Uterus (tissue), 4 donors: ENCODE measurements around the gene MRPS6. TPM values are rescaled to one million over a fixed set of nuclear protein-coding genes. Genes with fewer than 3 reads are reported as not detected.

ENCODE experiments used
- DNase-seq, 2 donors: peaks; one replicate each; pipeline ENCODE4 v3.0.0-alpha.2; 2019 to 2020
- H3K27ac ChIP-seq, 2 donors: fragments of 200-600 bp; sonication (generic); 1 replicate in 1 of 2; 2 replicates in 1 of 2; pipeline ENCODE4 v1.5.1; 2016 to 2018
- H3K27me3 ChIP-seq, 2 donors: fragments of 200-600 bp; sonication (generic); one replicate each; pipeline ENCODE4 v1.5.1; 2018 to 2019; ENCODE audit warnings: control low read depth in 1 of 2
- H3K36me3 ChIP-seq, 2 donors: fragments of 200-600 bp; sonication (generic); one replicate each; pipeline ENCODE4 v1.5.1; 2019; ENCODE audit warnings: control low read depth in 1 of 2
- H3K4me1 ChIP-seq, 2 donors: fragments of 200-600 bp; sonication (generic); one replicate each; pipeline ENCODE4 v1.5.1; 2018 to 2019; ENCODE audit warnings: control low read depth in 1 of 2
- H3K4me3 ChIP-seq, 2 donors: fragments of 200-600 bp; sonication (generic); 1 replicate in 1 of 2; 2 replicates in 1 of 2; pipeline ENCODE4 v1.5.1; 2018 to 2019; ENCODE audit warnings: mild to moderate bottlenecking in 1 of 2
- H3K9me3 ChIP-seq, 2 donors: fragments of 200-600 bp; sonication (generic); one replicate each; pipeline ENCODE4 v1.5.1; 2019; ENCODE audit warnings: control low read depth in 1 of 2
- CTCF ChIP-seq, 4 experiments: fragments of 200-600 bp in 2 of 4; fragments of 450-650 bp in 2 of 4; sonication (generic) in 2 of 4; IDR thresholded peaks; one replicate each; pipeline ENCODE4 v1.5.1; 2016 to 2019; ENCODE audit warnings: antibody characterized with exemption in 4 of 4, mild to moderate bottlenecking in 2 of 4, moderate library complexity in 1 of 4
- POLR2A ChIP-seq, 2 donors: fragments of 450-650 bp; IDR thresholded peaks; one replicate each; pipeline ENCODE4 v1.6.1; 2016; ENCODE audit warnings: antibody characterized with exemption in 2 of 2, mild to moderate bottlenecking in 1 of 2, moderate library complexity in 1 of 2
- intact Hi-C: fragments of 100-400 bp; cut with DNase I; formaldehyde crosslinking; loops from one replicate; pipeline ENCODE4 v1.15.1; 2023; ENCODE audit warnings: low total_unique reads
- total RNA-seq, 4 donors: library from RNA; depleted of rRNA in 3 of 4; stranded (reverse); fragments of >200 nt in 3 of 4; gene quantifications; one replicate each; pipeline versions ENCODE4 v1.1.0 to v1.2.4, GENCODE V29; 2014 to 2023
- donor health status: DM: yes; HTN: yes; CAD: no.

The MRPS6 gene
- total RNA-seq, 4 donors from 2014 or later = 9.0 to 75.6 (median 33.5) TPM

GRCh38 chr21:34094949-34095348 is 21.6 kb downstream of the MRPS6 start:
- Histone ChIP-seq H3K4me3 (no peak overlapping the region), H3K27me3 (no peaks in the 10 kb centered on the region), H3K4me1 (peaks cover 0 to 10% of the 10 kb centered on the region in 2 donors), H3K9me3 (no peaks in the 10 kb centered on the region), H3K27ac (no peak overlapping the region), H3K36me3 (no peaks in the 10 kb centered on the region)
- DNase-seq = no peak
- intact Hi-C loops = no loop called here
- TF ChIP-seq CTCF (IDR thresholded peaks at IDR 0.05) (no peak), POLR2A (IDR thresholded peaks at IDR 0.05) (no peak)

GRCh38 chr21:34097442-34097841 is 24.1 kb downstream of the MRPS6 start:
- Histone ChIP-seq H3K4me1 (peaks cover 0 to 10% of the 10 kb centered on the region in 2 donors), H3K36me3 (no peaks in the 10 kb centered on the region), H3K27ac (no peak overlapping the region), H3K9me3 (no peaks in the 10 kb centered on the region), H3K4me3 (no peak overlapping the region), H3K27me3 (no peaks in the 10 kb centered on the region)
- no peak for DNase-seq
- TF ChIP-seq POLR2A (IDR thresholded peaks at IDR 0.05) (no peak), CTCF (IDR thresholded peaks at IDR 0.05) (no peak)
- intact Hi-C loops = no loop called here

- TF ChIP-seq POLR2A (IDR thresholded peaks at IDR 0.05) = no peak
- no peak for TF ChIP-seq CTCF (IDR thresholded peaks at IDR 0.05)
- peaks cover 0 to 5% of the 10 kb centered on the region in 2 donors for H3K4me1 ChIP-seq
- no peaks in the 10 kb centered on the region for H3K36me3 ChIP-seq
- H3K27ac ChIP-seq = no peak overlapping the region
- H3K4me3 ChIP-seq = no peak overlapping the region
- H3K27me3 ChIP-seq = no peaks in the 10 kb centered on the region
- no peak for DNase-seq
- no peaks in the 10 kb centered on the region for H3K9me3 ChIP-seq
- intact Hi-C loops = no loop called here
Measured at GRCh38 chr21:34100337-34100736, 27.0 kb downstream of the MRPS6 start.

- no peaks in the 10 kb centered on the region for H3K9me3 ChIP-seq
- no peaks in the 10 kb centered on the region for H3K27me3 ChIP-seq
- no peak overlapping the region for H3K4me3 ChIP-seq
- DNase-seq = no peak
- peaks cover 0 to 5% of the 10 kb centered on the region in 2 donors for H3K4me1 ChIP-seq
- no peak for TF ChIP-seq POLR2A (IDR thresholded peaks at IDR 0.05)
- no peak for TF ChIP-seq CTCF (IDR thresholded peaks at IDR 0.05)
- intact Hi-C loops = no loop called here
- no peak overlapping the region for H3K27ac ChIP-seq
- H3K36me3 ChIP-seq = no peaks in the 10 kb centered on the region
Measured at GRCh38 chr21:34100790-34101189, 27.4 kb downstream of the MRPS6 start.

GRCh38 chr21:34105947-34106541 is 32.7 kb downstream of the MRPS6 start:
- Histone ChIP-seq H3K4me3 (no peak overlapping the region), H3K36me3 (no peaks in the 10 kb centered on the region), H3K27ac (no peak overlapping the region), H3K27me3 (no peaks in the 10 kb centered on the region), H3K9me3 (no peaks in the 10 kb centered on the region), H3K4me1 (no peaks in the 10 kb centered on the region)
- TF ChIP-seq CTCF (IDR thresholded peaks at IDR 0.05) (no peak), POLR2A (IDR thresholded peaks at IDR 0.05) (no peak)
- intact Hi-C loops = no loop called here
- DNase-seq = no peak
